A673 (cell line): ENCODE results near the gene HPN.
"Not testable (repeated sequence)": the region's sequence is repeated elsewhere in the genome, so short reads cannot be mapped to it uniquely, and the experiment has no call there.

Source experiments
- CTCF ChIP-seq: fragments of 300-800, 200-600 bp; sonication (generic); conservative IDR thresholded peaks from 2 replicates; pipeline ENCODE4 v1.5.1; 2017; ENCODE audit warnings: low read depth, mild to moderate bottlenecking, antibody characterized with exemption, low read length, moderate library complexity, mixed read lengths
- EZH2 ChIP-seq: fragments of 200-600 bp; sonication (generic); IDR thresholded peaks from 2 replicates; pipeline ENCODE4 v1.6.1; 2017; ENCODE audit warnings: borderline replicate concordance, low read depth, mild to moderate bottlenecking, mixed read lengths, antibody characterized with exemption, low read length; ENCODE audit not compliant: poor library complexity, severe bottlenecking

GRCh38 chr19:34998224-34998623 is 43.3 kb upstream of the HPN start:
- TF ChIP-seq CTCF, EZH2: not testable (repeated sequence)
